Measurements from ENCODE around the gene ZFP82. TPM values are rescaled to one million over a fixed set of nuclear protein-coding genes. Genes with fewer than 3 reads are reported as not detected.

ZFP82 gene
- total RNA-seq, 1 experiment from 2014 or later, result 14.9 TPM

GRCh38 chr19:36401475-36401874, 17.0 kb downstream of the ZFP82 start:
- BruUV-seq (replicated peaks), result no TSS peak
- Histone ChIP-seq H3K9me3 (ENCODE audit: low read depth, low read length, poor library complexity, severe bottlenecking) (peaks cover 11% of the 10 kb centered on the region), H3K36me3 (ENCODE audit: insufficient read depth, low read length, poor library complexity, severe bottlenecking) (peaks cover 73% of the 10 kb centered on the region), H3K4me3 (ENCODE audit: low read depth, low read length, poor library complexity, severe bottlenecking) (no peak overlapping the region), H3K27ac (ENCODE audit: low read depth, low read length, poor library complexity, severe bottlenecking) (no peak overlapping the region), H3K4me1 (ENCODE audit: insufficient read depth, low read length, poor library complexity, severe bottlenecking) (no peaks in the 10 kb centered on the region), H3K27me3 (replicated peaks; ENCODE audit: insufficient read depth, low read depth, low read length, poor library complexity) (no peaks in the 10 kb centered on the region)
- ChIA-PET CTCF (no interaction called here), POLR2A (ENCODE audit: low non-redundant PET) (no interaction called here)
- TF ChIP-seq EZH2 (IDR thresholded peaks at IDR 0.05; ENCODE audit: borderline replicate concordance, low read depth, low read length, poor library complexity, severe bottlenecking), result no peak
- TF ChIP-seq CTCF (conservative IDR thresholded peaks at IDR 0.05; ENCODE audit: low read depth, low read length), result no peak
- intact Hi-C loops (cut with micrococcal nuclease; ENCODE audit: unreplicated experiment), result no loop called here
- DNase-seq (ENCODE audit: low spot score), result no peak

- ChIA-PET CTCF (no interaction called here), POLR2A (ENCODE audit: low non-redundant PET) (no interaction called here)
- H3K9me3 ChIP-seq (ENCODE audit: low read depth, low read length, poor library complexity, severe bottlenecking), result peaks cover 33% of the 10 kb centered on the region
- no peaks in the 10 kb centered on the region for H3K27me3 ChIP-seq (replicated peaks; ENCODE audit: insufficient read depth, low read depth, low read length, poor library complexity)
- H3K36me3 ChIP-seq (ENCODE audit: insufficient read depth, low read length, poor library complexity, severe bottlenecking), result peaks cover 66% of the 10 kb centered on the region
- no peak for DNase-seq (ENCODE audit: low spot score)
- no peak overlapping the region for H3K4me3 ChIP-seq (ENCODE audit: low read depth, low read length, poor library complexity, severe bottlenecking)
- no peak for TF ChIP-seq CTCF (conservative IDR thresholded peaks at IDR 0.05; ENCODE audit: low read depth, low read length)
- BruUV-seq (replicated peaks), result no TSS peak
- H3K27ac ChIP-seq (ENCODE audit: low read depth, low read length, poor library complexity, severe bottlenecking), result no peak overlapping the region
- intact Hi-C loops (cut with micrococcal nuclease; ENCODE audit: unreplicated experiment), result no loop called here
- no peaks in the 10 kb centered on the region for H3K4me1 ChIP-seq (ENCODE audit: insufficient read depth, low read length, poor library complexity, severe bottlenecking)
Measured at GRCh38 chr19:36398571-36398970, 19.9 kb downstream of the ZFP82 start.

GRCh38 chr19:36392916-36393673, 25.3 kb downstream of the ZFP82 start:
- intact Hi-C loops (cut with micrococcal nuclease; ENCODE audit: unreplicated experiment), result no loop called here
- Histone ChIP-seq H3K36me3 (ENCODE audit: insufficient read depth, low read length, poor library complexity, severe bottlenecking) (peaks cover 53% of the 10 kb centered on the region), H3K27ac (ENCODE audit: low read depth, low read length, poor library complexity, severe bottlenecking) (no peak overlapping the region), H3K9me3 (ENCODE audit: low read depth, low read length, poor library complexity, severe bottlenecking) (peaks cover 79% of the 10 kb centered on the region), H3K4me3 (ENCODE audit: low read depth, low read length, poor library complexity, severe bottlenecking) (no peak overlapping the region), H3K27me3 (replicated peaks; ENCODE audit: insufficient read depth, low read depth, low read length, poor library complexity) (no peaks in the 10 kb centered on the region), H3K4me1 (ENCODE audit: insufficient read depth, low read length, poor library complexity, severe bottlenecking) (no peaks in the 10 kb centered on the region)
- TF ChIP-seq CTCF (conservative IDR thresholded peaks at IDR 0.05; ENCODE audit: low read depth, low read length), result no peak
- no peak for TF ChIP-seq EZH2 (IDR thresholded peaks at IDR 0.05; ENCODE audit: borderline replicate concordance, low read depth, low read length, poor library complexity, severe bottlenecking)
- BruUV-seq (replicated peaks), result no TSS peak
- ChIA-PET CTCF (no interaction called here), POLR2A (ENCODE audit: low non-redundant PET) (no interaction called here)
- no peak for DNase-seq (ENCODE audit: low spot score)

All from A673 (cell line).